Smooth muscle cell (in vitro differentiated cells): ENCODE data around the gene RNASE7. TPM values are rescaled to one million over a fixed set of nuclear protein-coding genes. Genes with fewer than 3 reads are reported as not detected.

ENCODE experiments used
- DNase-seq: peaks from one replicate; lab custom pipeline; 2025; ENCODE audit not compliant: unreplicated experiment; lab: John Stamatoyannopoulos, UW
- H2AFZ ChIP-seq: fragments of 200-600 bp; sonication (generic); 2 replicates; pipeline ENCODE4 v1.6.0; 2016; ENCODE audit warnings: antibody characterized with exemption, low read depth, mild to moderate bottlenecking
- H3F3A ChIP-seq: fragments of 200-600 bp; sonication (generic); 2 replicates; pipeline ENCODE4 v1.6.0; 2017; ENCODE audit warnings: antibody characterized with exemption, low read depth
- H3K27ac ChIP-seq: fragments of 200-600 bp; sonication (generic); 2 replicates; pipeline ENCODE4 v1.5.1; 2016; ENCODE audit warnings: low read depth, mild to moderate bottlenecking
- H3K27me3 ChIP-seq: fragments of 200-600 bp; sonication (generic); 2 replicates; pipeline ENCODE4 v1.6.1; 2016; ENCODE audit warnings: low read depth, mild to moderate bottlenecking
- H3K36me3 ChIP-seq: fragments of 200-600 bp; sonication (generic); 2 replicates; pipeline ENCODE4 v1.5.1; 2016; ENCODE audit warnings: low read depth
- H3K4me1 ChIP-seq: fragments of 200-600 bp; sonication (generic); 2 replicates; pipeline ENCODE4 v1.5.1; 2016; ENCODE audit warnings: low read depth
- H3K4me2 ChIP-seq: fragments of 200-600 bp; sonication (generic); 2 replicates; pipeline ENCODE4 v1.6.0; 2016; ENCODE audit warnings: mild to moderate bottlenecking
- H3K4me3 ChIP-seq: fragments of 200-600 bp; sonication (generic); 2 replicates; pipeline ENCODE4 v1.5.1; 2016; ENCODE audit warnings: mild to moderate bottlenecking
- H3K79me2 ChIP-seq: fragments of 200-600 bp; sonication (generic); 2 replicates; pipeline ENCODE4 v1.6.0; 2016; ENCODE audit warnings: low read depth, mild to moderate bottlenecking
- H3K9ac ChIP-seq: fragments of 200-600 bp; sonication (generic); 2 replicates; pipeline ENCODE4 v1.6.0; 2016; ENCODE audit warnings: low read depth
- H3K9me3 ChIP-seq: fragments of 200-600 bp; sonication (generic); replicated peaks from 2 replicates; pipeline ENCODE4 v1.5.1; 2016; ENCODE audit warnings: low read depth
- H4K20me1 ChIP-seq: fragments of 200-600 bp; sonication (generic); 2 replicates; pipeline ENCODE4 v1.6.0; 2016; ENCODE audit warnings: low read depth
- whole genome bisulfite sequencing: methylation state at CpG from one replicate; pipeline ENCODE4 v1.1.7; 2016; ENCODE audit warnings: low lambda C conversion rate; 5-methylcytosine and 5-hydroxymethylcytosine counted together
- polyA plus RNA-seq: library from polyadenylated mRNA; unstranded; fragments of >200 nt; fragmentation: Nextera tagmentation; extraction: Ambion mirVana; gene quantifications from 2 replicates; pipeline ENCODE4 v1.2.1, GENCODE V29; 2016
- total RNA-seq: library from RNA; depleted of rRNA; stranded (reverse); fragments of >200 nt; gene quantifications from 2 replicates; pipeline ENCODE4 v1.2.3, GENCODE V29; 2014
- TF ChIP-seq, protein P1 (sequence below): fragments of 200-600 bp; sonication (generic); IDR thresholded peaks from 2 replicates; pipeline ENCODE4 v1.5.1; 2017; ENCODE audit warnings: borderline replicate concordance, mild to moderate bottlenecking, antibody characterized with exemption; ENCODE audit not compliant: insufficient read depth, poor library complexity, severe bottlenecking

RNASE7 gene
- total and polyA plus RNA-seq, 2 experiments from 2014 or later = 0.93 to 4.1 TPM

- 78% methylated on average over 7 of the region's 7 CpGs for WGBS
- peaks cover 10% of the 10 kb centered on the region for H3K4me1 ChIP-seq
- H3K27me3 ChIP-seq = no peaks in the 10 kb centered on the region
- no peak overlapping the region for H3K9ac ChIP-seq
- H3F3A ChIP-seq = peaks cover 22% of the 10 kb centered on the region
- H2AFZ ChIP-seq = no peak overlapping the region
- TF ChIP-seq, protein P1, sequence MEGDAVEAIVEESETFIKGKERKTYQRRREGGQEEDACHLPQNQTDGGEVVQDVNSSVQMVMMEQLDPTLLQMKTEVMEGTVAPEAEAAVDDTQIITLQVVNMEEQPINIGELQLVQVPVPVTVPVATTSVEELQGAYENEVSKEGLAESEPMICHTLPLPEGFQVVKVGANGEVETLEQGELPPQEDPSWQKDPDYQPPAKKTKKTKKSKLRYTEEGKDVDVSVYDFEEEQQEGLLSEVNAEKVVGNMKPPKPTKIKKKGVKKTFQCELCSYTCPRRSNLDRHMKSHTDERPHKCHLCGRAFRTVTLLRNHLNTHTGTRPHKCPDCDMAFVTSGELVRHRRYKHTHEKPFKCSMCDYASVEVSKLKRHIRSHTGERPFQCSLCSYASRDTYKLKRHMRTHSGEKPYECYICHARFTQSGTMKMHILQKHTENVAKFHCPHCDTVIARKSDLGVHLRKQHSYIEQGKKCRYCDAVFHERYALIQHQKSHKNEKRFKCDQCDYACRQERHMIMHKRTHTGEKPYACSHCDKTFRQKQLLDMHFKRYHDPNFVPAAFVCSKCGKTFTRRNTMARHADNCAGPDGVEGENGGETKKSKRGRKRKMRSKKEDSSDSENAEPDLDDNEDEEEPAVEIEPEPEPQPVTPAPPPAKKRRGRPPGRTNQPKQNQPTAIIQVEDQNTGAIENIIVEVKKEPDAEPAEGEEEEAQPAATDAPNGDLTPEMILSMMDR = no peak
- no peak for DNase-seq
- H3K4me2 ChIP-seq = peak overlapping the region; percentile 93
- H3K9me3 ChIP-seq = no peaks in the 10 kb centered on the region
- H4K20me1 ChIP-seq = no peaks in the 10 kb centered on the region
- H3K79me2 ChIP-seq = no peaks in the 10 kb centered on the region
- H3K4me3 ChIP-seq = no peak overlapping the region
- H3K36me3 ChIP-seq = no peaks in the 10 kb centered on the region
- no peak overlapping the region for H3K27ac ChIP-seq
Observed at GRCh38 chr14:21023174-21023573, 19.0 kb upstream of the RNASE7 start.

DNA sequence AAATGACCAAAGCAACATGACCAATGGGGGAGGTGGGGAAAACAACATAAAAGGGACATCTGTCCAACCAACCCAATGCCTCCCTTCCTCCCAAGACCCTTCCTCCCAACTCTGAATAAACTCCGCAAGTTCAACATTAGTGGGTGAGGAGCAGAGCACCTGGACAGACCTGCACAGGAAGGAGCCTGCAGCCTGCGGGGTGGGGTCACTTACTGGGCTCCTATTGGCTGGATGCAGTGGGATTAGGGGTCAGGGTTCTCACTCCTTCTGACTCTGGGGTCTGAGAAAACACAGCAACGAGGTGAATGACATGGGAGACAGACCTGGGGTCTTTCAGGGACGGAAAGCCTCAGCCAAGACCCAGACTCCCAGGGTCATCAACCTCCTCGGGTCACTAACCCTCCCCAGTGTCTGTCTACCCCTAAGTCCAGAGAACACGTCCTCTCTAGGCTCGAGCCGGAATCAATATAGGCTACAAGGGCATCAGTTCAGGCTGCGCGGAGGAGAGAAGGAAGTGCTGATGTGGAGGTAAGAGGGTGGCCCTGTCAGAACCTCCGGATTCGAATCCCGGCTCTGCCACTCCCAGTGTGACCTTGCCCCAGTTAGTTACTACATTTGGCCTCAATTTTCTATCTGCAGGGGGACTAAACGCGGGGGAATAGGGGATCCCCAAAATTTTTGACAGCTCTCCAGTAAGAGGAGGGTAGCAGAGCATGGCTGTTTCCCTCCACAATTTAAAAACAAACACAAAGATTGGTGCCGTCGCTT is 18.2 kb upstream of the RNASE7 start:
- no peaks in the 10 kb centered on the region for H4K20me1 ChIP-seq
- peak overlapping the region; percentile 93 for H3K4me2 ChIP-seq
- peak overlapping the region; percentile 57 for H3K4me3 ChIP-seq
- no peak overlapping the region for H3K27ac ChIP-seq
- H3K9ac ChIP-seq = no peak overlapping the region
- TF ChIP-seq, protein P1 = no peak
- no peaks in the 10 kb centered on the region for H3K36me3 ChIP-seq
- no peaks in the 10 kb centered on the region for H3K79me2 ChIP-seq
- peak overlapping the region; percentile 63 for H2AFZ ChIP-seq
- H3K9me3 ChIP-seq = no peaks in the 10 kb centered on the region
- peaks cover 28% of the 10 kb centered on the region for H3F3A ChIP-seq
- H3K27me3 ChIP-seq = no peaks in the 10 kb centered on the region
- WGBS = 20% methylated on average over 17 of the region's 17 CpGs
- H3K4me1 ChIP-seq = peaks cover 10% of the 10 kb centered on the region
- no peak for DNase-seq

GRCh38 chr14:21024585-21025370 is 17.4 kb upstream of the RNASE7 start, which contains the start of gene NDRG2:
Gene NDRG2 (minus strand): TSS chr14:21025061. CDS start chr14:21023315, 1,746 bp downstream.
- Histone ChIP-seq H3K4me1 (peaks cover 10% of the 10 kb centered on the region), H3F3A (peaks cover 28% of the 10 kb centered on the region), H3K4me3 (peak within 1 kb of the TSS; percentile 57), H3K27ac (peak within 1 kb of the TSS; percentile 33), H3K27me3 (no peaks in the 10 kb centered on the region), H2AFZ (peak within 1 kb of the TSS; percentile 89), H3K4me2 (peak within 1 kb of the TSS; percentile 93), H4K20me1 (no peaks in the 10 kb centered on the region), H3K36me3 (no peaks in the 10 kb centered on the region), H3K9me3 (no peaks in the 10 kb centered on the region), H3K9ac (peak within 1 kb of the TSS; percentile 27), H3K79me2 (no peaks in the 10 kb centered on the region)
- TF ChIP-seq, protein P1 = no peak
- peak; percentile 44 for DNase-seq
- WGBS = 1% methylated on average over 26 of the region's 72 CpGs
